ENCODE data around the gene AMPD1.
A peak's percentile ranks its signal among the peaks of the same experiment; 100 is the strongest.

The AMPD1 gene

DNA sequence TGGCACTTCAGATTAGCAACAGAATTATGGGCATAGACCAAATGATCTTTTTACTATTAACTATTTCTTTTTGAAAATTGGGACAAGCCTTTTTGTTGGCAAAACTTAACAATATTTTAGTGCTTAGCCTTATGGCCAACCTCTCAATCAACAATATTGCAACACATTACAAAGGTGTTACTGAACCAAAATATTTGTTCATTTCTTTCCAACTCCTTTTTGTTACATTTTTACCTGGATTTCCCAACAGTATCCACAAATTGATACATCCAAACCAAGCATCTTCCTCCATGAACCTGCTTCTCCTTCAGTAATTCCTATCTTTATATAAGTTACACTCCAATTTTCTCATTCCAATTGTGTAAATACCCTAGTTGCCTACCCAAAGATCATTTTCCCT is 1.5 kb upstream of the AMPD1 start:
- no peak for DNase-seq

DNA sequence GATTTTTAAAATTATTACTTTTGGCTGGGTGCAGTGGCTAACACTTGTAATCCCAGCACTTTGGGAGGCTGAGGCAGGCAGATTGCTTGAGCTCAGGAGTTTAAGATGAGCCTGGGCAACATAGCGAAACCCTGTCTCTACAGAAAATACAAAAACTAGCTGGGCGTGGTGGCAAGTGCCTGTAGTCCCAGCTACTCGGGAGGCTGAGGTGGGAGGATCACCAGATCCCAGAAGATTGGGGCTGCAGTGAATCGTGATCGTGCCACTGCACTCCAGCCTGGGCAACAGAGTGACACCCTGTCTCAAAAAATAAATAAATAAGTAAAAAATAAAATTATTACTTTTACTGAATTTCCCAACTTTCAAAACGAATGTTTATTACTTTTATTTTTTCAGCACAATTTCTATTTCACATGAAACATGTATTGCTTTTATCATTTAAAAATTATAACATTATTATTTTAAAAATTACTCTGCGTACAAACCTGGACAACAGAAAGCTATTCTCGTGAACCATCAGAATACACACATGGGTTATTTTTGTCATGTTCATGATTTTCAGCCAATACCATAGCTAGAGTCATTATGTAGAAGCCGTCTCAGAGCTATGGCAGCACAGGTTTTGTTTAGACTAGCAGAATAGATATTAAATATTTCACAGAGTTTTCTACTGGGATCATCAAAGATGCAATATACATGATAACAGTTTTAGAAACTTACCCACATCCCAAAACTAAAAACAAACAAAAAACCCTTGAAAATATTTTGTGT is 621 bp downstream of the AMPD1 start:
- no peak for DNase-seq

DNA sequence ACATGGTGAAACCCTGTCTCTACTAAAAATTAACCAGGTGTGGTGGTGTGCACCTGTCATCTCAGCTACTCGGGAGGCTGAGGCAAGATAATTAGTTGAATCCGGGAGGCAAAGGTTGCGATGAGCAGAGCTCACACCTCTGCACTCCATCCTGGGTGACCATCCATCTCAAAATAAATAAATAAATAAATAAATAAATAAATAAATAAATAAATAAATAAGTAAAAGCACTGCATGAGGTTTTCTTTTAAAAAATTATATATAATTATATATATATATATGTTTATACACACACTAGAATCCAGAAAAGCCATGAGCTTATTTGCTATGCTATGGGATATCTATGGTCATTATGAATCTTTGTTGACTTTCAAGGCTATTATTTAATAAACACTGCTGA is 2.4 kb downstream of the AMPD1 start:
- no peak for DNase-seq

DNA sequence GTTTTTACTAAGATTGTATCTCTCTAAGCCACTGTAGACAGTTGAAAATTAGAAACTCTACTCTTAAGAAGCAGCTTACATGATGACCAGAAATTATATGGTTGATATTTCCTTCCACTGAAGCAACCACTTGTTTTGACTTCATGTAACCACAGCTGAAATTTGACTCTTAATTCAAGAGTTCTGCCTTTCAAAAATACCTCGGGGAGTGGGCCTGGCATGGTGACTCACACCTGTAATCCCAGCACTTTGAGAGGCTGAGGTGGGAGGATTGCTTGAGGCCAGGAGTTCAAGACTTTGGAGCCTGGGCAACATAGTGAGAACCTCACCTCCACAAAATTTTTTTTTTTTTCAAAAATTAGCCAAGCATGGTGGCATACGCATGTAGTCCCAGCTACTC is 4.3 kb downstream of the AMPD1 start:
- no peak for DNase-seq

DNA sequence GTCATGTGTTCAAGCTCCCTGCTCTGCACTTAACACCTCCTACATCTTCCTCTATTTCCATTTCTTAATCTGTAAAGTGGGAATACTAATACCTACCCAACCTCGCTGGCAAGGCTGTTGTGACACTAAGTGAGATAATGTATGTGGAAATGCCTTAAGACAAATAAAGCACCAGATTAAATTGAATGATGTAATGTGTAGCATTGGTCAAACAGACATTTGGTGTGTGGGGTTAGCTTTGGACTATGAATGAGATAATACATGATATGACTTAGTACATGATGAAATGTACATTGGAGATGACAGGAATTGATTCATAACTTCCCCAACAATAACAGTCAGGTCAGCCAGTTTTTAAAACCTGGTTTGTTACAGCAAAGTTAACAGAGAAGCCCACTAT is 5.2 kb downstream of the AMPD1 start:
- DNase-seq, result no peak

DNA sequence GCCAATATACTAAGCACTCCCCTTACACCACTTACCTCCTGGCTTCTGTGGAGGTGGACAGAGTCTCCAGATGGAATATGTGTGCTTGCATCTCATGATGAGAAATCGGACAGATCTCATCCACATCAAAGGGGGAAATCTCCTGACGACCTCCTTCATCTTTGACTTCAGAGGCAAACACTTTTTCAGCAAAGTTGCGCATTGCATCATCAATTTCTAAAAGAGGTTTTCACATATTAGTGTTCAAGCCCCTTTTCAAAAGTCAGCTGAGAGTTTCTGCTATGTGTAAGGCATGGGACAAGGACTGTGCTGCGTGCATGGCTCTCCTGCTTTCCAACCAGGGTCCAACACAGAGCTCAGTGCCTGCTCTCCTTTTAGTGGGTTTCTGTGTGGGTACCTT is 6.8 kb downstream of the AMPD1 start:
- no peak for DNase-seq

DNA sequence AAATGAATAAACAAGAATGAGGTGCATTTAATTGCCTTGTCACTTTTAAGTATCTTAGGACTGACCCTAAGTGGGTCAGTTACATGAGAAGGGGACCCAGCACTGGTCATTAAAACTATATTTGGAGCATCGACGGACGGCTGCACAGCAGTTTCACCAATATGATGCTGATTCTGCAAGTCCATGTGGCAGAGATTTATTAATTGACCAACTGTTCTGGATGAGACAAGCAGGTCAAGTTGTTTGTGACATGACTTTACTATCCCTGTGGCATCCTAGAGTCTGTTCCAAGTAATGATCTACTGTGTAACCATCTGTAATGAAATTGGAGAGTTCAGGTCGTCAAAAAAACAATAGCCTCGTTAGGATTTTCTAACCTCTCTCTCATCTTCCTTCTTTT is 9.5 kb downstream of the AMPD1 start:
- no peak for DNase-seq

DNA sequence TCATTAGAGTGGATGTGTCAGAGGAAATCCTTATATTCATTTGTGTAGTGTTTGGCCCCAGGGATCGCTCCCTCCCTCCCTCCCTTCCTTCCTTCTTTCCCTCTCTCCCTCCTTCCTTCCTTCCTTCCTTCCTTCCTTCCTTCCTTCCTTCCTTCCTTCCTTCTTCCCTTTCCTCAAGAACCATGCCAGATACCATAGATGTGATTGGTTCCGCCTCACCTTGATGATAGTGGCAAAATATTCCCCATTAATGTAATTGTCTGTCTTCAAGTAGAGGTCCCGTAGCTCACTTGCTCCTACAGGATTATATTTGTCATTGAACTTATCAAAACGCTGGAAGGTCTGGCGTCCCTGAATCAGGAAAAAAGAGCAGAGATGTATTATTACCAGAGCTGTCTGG is 17.7 kb downstream of the AMPD1 start:
- no peak for DNase-seq

DNA sequence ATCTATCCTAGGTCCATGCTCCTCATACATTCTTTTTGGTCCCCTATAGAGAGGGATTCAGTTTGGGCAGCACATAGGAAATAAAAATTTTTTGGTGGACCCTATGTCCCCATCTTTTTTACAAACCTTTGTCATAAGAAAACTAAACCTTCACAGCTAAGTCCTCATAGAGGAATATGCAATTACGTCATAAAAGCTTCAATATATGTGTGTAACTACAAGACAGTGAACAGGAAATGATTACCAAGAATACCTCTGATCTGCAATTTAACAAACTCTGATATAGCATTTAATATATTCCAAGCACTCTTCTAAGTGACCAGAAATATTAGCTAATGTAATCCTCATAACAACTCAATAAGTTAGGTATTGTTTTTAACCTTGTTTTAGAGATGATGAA is 19.2 kb downstream of the AMPD1 start:
- DNase-seq, result no peak

DNA sequence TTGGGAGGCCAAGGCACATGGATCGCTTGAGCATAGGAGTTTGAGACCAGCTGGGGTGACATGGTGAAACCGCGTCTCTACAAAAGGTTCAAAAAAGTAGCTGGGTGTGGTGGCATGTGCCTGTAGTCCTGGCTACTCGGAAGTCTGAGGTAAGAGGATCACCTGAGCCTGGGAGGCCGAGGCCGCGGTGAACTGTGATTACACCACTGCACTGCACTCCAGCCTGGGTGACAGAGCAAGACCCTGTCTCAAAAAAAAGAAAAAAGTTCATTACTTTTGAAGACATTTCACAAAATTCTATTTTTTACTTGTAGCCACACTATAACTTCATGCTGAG is 23.4 kb downstream of the AMPD1 start:
- DNase-seq, result no peak

DNA sequence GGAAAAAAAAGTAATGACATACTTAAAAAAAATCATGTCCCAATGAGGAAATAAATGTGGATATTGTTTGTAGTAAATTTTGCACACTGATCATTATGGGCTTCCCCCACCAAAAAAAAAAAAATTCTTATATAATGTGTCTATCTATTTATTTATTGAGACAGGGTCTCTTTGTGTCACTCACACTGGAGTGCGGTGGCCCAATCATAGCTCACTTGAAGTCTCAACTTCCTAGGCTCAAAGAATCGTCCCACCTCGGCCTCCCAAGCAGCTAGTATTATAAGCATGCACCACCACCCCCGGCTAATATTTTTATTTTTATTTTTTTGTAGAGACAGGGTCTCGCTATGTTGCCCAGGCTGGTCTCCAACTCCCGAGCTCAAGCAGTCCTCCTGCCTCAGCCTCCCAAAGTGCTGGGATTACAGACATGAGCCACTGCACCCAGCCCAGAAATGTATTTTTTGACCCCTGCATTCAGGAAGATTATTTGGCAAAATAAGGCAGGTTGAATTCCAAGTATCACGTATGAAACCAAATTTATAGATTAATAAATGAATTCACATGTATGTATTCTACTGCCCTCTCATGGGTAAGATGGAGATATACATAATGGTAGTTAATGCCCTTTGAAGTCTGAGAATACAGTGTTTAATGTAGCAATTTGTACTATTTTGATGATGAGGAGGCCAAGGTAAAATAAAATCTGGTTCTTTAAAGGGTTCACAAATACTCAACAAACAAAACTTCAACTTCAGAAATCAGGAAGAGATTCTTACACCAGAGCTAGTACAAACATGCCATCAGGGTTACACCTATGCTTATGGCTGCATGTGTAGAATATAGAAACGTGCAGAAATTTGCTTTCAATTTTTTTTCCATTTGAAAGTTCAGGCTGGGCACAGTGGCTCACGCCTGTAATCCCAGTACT is 24.1 kb downstream of the AMPD1 start:
- no peak for DNase-seq

DNA sequence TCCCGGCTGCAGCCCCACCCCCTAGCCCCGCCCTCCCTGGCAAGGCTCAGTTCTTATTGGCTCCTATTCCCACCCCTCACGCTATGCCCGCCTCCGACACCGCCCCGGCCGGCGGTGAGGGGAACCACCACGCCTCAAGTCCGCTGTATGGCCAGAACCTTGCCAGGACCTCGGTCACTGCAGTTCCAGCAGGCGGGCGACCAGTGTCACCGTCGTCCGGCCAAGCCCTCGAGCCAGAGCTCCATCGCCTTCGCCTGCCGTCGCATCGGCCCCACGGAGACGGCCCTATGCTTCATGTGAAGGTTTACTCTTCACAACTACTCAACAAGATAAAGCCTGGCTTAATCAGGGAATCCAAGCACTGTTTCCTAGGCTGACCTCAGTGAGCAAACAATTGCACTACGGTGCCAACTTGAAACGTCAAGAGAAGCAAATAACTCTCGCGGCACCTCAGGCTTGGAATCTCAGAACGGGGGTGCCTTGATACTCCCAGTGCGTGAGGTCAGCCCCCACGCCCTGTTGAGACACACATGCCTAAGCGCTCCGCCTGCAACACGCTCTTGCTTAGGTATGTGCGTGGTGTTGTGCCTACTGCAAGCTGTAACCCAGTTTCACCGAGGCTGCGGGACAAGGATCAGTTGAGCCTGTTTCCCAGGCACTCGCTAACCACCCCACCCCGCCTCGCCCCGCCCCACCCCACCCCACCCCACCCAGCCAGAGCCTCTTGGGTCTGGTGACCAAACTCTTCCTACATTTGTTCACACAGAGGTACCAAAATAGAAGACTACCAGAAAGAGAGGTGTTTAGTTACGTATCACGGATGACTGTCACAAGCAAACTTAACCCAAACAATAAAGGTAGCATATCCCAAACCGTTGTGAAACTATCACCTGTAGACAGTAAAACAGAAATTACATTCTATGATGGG is 25.0 kb downstream of the AMPD1 start:
- DNase-seq, result peak; percentile 72

DNA sequence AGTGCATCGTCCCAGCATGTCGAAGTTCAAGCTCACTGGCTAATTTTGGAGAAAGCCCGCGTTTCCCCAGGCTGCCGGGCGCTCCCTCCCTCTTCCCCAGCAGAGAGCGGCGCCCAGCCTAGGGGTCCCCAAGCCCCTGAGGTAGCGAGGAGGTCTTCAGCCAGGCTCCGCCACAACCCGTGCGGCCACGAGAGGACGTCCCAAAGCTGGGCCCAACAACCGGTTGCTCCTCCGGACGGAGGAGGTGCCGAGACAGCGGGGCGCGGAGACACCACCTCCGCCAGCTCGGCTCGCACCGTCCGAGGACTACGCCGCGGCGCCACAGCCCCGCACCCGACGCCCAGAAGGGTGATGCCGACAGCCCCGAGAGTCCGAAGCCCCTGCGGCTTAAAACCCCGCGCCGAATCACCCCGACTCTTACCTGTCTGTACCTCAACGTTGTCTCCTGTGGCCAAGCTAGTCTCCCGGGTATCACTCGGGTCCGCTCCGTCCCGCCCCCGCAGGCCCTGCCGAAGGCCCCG is 25.7 kb downstream of the AMPD1 start, which contains the start of gene DENND2C:
DENND2C (minus strand) TSS at position 488 of the 521 bp plus-strand sequence. CDS start 44,065 bp downstream, outside the sequence.
- DNase-seq, result no peak

DNA sequence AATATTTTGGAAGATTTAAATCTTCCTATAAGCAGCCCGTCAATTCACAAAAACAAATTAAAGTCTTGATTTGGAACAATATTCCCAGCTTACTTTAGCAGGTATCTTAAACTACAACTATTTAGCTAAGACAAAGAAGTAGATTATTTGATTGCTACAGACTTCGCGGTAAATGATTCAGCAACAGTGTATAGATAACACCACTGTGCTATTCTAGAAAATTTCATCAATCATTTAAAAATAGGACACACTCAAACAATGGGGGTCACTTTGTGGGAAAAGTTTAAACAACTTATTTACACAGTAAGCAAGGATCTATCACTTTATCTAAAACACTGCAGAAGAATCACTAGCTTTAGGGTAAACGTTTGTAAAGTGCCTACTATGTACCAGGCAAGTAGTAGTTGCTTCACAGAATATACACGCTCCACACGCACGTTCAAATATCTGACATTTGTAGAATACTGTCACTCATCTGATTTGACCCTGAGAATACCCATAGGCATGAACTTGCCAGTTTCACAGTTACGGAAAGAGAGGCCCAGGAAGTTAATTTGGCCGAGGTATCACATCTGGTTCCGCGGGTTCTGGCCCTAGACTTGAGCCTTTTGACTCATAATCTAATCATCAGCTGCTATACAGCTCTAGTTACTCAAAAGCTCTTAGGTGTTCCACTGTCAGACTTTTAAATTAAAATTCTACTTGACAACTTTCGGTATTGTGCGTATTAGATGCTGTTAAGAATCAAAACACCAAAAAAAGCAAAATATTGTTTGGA is 26.4 kb downstream of the AMPD1 start:
- DNase-seq, result no peak

DNA sequence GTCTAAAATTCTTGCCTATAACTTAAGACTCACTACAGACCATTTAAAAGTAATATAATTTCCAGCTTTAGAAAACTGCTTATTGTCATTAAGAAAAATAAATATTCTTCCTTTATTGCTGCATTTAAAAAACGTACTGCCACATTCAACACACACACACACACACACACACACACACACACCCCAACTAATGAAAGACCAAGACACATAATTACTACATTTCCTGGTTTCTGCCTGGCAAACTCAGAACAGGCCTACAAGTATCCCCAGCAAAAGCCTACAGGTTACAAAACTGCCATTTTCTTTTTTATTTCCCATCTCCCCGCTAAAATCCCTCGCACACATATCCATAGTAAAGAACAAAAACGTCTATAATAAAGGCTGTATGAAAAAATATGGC is 27.0 kb downstream of the AMPD1 start:
- DNase-seq, result no peak

DNA sequence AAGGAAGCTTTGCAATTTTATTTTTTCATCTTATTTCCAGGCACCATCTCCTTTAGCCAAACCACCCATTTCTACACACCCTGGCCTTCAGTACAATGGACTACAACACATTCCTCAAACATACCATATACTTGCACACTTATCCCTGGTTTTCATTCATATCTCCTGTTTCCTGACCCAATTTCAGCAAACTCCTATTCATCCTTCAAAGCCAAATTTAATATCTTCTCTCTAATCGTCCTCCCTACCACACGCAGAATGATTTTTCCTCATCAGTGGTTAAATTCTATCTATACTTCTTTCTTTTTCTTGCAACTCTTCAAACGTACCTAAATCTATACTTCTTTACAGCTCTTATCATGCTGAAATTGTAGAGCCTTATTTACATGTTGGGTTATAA is 28.4 kb downstream of the AMPD1 start:
- DNase-seq, result no peak

DNA sequence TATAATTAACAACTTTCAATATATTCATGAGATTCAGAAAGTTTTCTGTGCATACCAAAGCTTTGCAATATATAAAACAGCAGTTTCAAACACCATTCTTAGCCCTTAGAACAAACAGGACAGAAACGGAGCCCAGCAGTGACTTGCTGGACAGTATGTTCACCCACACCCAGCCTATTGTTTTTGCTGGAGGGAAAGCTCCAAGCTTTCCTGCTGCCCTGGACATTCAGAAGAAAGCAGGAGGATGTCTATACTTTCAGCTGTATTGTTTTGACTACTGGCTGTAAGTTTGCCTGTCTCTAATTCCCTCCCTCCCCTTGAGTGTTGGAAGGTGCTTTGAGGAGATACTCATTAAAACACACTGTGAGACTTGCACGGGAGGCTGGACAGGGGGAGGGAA is 35.1 kb downstream of the AMPD1 start:
- DNase-seq, result no peak

DNA sequence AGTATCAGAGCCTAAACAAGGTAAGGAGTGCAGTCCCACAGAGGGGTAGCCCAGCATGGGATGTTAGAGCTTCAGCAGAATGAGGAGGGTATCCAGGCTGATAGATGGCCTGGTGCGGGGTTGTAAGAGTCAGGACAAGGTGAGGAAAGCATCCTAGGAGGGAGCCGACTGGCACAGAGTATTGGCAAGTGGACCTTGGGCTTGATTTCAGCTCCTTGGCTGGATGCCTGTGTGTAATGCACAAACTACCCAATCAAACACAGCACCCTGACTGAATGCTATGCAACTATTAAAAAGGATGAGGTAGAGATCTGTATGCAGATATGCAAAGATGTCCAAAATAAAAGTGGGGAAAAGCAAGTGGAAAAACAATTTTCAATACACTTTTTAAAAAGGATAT is 43.5 kb downstream of the AMPD1 start:
- no peak for DNase-seq

DNA sequence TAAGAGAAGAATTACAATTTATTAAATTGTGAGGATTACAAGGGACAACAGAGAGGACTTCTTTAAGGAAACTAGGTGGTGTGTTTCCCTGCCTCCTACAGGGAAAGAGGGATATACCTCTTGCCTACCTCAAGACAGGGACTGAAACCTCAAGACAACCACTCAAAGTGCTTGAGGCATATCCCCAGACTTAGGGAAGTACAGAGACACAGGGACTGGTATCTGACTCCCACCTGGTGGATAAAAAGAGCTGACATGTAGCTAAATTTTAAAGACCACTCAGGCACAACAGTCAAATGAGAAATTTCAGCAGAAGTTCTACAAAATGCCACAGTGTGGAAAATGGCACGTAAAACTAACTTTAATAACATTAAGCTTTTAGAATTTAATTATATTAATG is 46.8 kb downstream of the AMPD1 start:
- DNase-seq, result no peak

DNA sequence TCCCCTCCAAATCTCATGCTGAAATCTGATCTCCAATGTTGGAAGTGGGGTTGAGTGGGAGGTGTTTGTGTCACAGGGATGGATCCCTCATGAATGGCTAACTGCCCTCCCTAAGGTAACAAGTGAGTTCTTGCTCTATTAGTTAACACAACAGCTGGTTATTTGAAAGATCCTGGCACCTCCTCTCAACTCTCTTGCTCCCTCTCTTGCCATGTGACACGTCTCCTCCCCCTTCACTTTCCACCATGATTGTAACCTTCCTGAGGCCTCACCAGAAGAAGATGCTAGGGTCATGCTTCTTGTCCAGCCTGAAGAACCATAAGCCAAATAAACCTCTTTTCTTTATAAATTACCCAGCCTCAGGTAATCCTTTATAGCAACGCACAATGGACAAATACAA is 54.0 kb downstream of the AMPD1 start:
- no peak for DNase-seq

DNA sequence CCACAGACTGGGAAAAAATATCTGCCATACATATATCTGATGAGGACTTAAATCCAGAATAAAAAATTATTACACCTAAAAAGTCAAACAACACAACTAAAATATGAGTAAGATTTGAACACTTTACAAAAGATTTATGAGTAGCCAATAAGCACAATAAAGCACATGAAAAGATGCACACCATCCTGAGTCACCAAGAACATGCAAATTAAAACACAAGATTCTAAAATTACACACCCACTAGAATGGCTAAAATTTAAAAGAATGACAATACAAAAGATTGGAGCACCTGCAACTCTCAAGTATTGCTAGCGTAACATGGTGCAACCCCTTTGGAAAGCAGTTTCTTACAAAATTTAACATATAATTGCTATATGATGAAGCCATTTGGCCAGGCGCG is 56.4 kb downstream of the AMPD1 start:
- no peak for DNase-seq

DNA sequence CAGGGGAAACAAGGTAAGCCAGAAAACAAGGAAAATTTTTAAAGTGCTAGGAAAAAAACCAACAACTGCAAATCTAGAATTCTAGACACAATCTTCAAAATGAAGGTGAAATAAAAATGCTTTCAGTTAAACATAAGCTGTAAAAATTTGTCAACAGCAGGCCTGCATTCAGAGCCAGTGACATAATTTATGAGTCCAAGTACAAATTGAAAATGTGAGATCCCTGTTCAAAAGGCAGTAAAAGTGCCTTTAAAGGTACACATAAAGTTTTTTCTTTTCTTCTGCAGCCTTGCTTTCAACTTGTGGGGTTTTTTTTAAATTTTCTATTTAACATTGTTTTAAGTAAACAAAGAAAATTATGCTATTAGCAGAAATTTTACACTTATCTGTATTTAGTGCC is 62.9 kb downstream of the AMPD1 start:
- no peak for DNase-seq

Measured in activated CD4-positive, alpha-beta T cell treated with anti-CD3 and anti-CD28 coated beads for 1 hour (primary cell).